OCI-LY1 (cell line): ENCODE results near the gene PXT1.

Experiments used
- H2AFZ ChIP-seq: fragments of 200-600 bp; sonication (generic), shearing (Covaris generic); 2 replicates; pipeline ENCODE4 v1.6.0; 2014; ENCODE audit warnings: antibody characterized with exemption, mild to moderate bottlenecking, low read length
- H3F3A ChIP-seq: fragments of 200-600 bp; sonication (generic), shearing (Covaris generic); 2 replicates; pipeline ENCODE4 v1.6.0; 2014; ENCODE audit warnings: mild to moderate bottlenecking, antibody characterized with exemption, low read length, moderate library complexity; ENCODE audit not compliant: insufficient read depth
- H3K27ac ChIP-seq: fragments of 200-600 bp; sonication (generic); 2 replicates; pipeline ENCODE4 v1.5.1; 2014; ENCODE audit warnings: low read length, mixed run types, mild to moderate bottlenecking, low read depth; ENCODE audit not compliant: poor library complexity, severe bottlenecking
- H3K27me3 ChIP-seq: fragments of 200-600 bp; sonication (generic); 2 replicates; pipeline ENCODE4 v1.6.0; 2014; ENCODE audit warnings: antibody characterized with exemption, mild to moderate bottlenecking, low read length, moderate library complexity; ENCODE audit not compliant: insufficient read depth
- H3K36me3 ChIP-seq: fragments of 200-600 bp; sonication (generic); 2 replicates; pipeline ENCODE4 v1.6.1; 2014; ENCODE audit warnings: mild to moderate bottlenecking, antibody characterized with exemption, low read length, moderate library complexity, mixed read lengths; ENCODE audit not compliant: insufficient read depth
- H3K4me1 ChIP-seq: fragments of 200-600 bp; sonication (generic); 2 replicates; pipeline ENCODE4 v1.5.1; 2014; ENCODE audit warnings: mild to moderate bottlenecking, low read length, moderate library complexity; ENCODE audit not compliant: insufficient read depth, severe bottlenecking
- H3K4me2 ChIP-seq: fragments of 200-600 bp; sonication (generic), shearing (Covaris generic); 2 replicates; pipeline ENCODE4 v1.6.1; 2014; ENCODE audit warnings: low read length
- H3K4me3 ChIP-seq: fragments of 200-600 bp; sonication (generic); 2 replicates; pipeline ENCODE4 v1.5.1; 2014; ENCODE audit warnings: low read length, low read depth, mild to moderate bottlenecking, mixed read lengths; ENCODE audit not compliant: poor library complexity, severe bottlenecking
- H3K79me2 ChIP-seq: fragments of 200-600 bp; shearing (Covaris generic); 2 replicates; pipeline ENCODE4 v1.6.1; 2016; ENCODE audit warnings: mixed run types, low read length, mixed read lengths; ENCODE audit not compliant: insufficient read depth
- H3K9ac ChIP-seq: fragments of 200-600 bp; sonication (generic), shearing (Covaris generic); 2 replicates; pipeline ENCODE4 v1.6.1; 2014; ENCODE audit warnings: mild to moderate bottlenecking, low read length, mixed read lengths
- H3K9me2 ChIP-seq: fragments of 200-600 bp; sonication (generic), shearing (Covaris generic); 2 replicates; pipeline ENCODE4 v1.6.1; 2014; ENCODE audit warnings: low read depth, mild to moderate bottlenecking, low read length, mixed read lengths
- H3K9me3 ChIP-seq: fragments of 200-600 bp; shearing (Covaris generic); 2 replicates; pipeline ENCODE4 v1.6.1; 2014; ENCODE audit warnings: low read length, mixed read lengths
- H4K20me1 ChIP-seq: fragments of 200-600 bp; sonication (generic), shearing (Covaris generic); 2 replicates; pipeline ENCODE4 v1.6.0; 2016; ENCODE audit warnings: mild to moderate bottlenecking, low read length; ENCODE audit not compliant: insufficient read depth
- EZH2 ChIP-seq: fragments of 200-600 bp; sonication (generic), shearing (Covaris generic); IDR thresholded peaks from 2 replicates; pipeline ENCODE4 v1.8.0; 2017; ENCODE audit warnings: borderline replicate concordance, mixed run types, mild to moderate bottlenecking, antibody characterized with exemption, low read length, moderate library complexity, mixed read lengths
- TF ChIP-seq, protein P1 (sequence below): fragments of 200-600 bp; sonication (generic), shearing (Covaris generic); IDR thresholded peaks from 2 replicates; pipeline ENCODE4 v1.5.1; 2017; ENCODE audit warnings: mild to moderate bottlenecking, antibody characterized with exemption, low read length, moderate library complexity, mixed read lengths

The PXT1 gene

DNA sequence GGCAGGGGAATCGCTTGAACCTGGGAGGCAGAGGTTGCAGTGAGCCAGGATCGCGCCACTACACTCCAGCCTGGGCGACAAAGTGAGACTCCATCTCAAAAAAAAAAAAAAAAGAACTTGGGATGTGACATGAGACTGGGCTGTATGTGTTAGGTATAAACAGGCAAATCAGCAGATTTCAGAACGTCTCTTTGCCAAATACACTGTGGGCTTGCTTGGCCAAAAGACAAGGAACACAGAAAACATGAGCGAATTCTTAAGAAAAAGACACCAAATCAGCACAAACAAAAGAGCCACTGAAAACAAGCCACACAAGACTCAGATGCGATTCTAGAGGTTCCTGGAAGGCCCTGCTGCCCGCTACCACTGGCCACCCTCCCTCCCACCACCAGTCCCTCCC lies 67.7 kb downstream of the PXT1 start:
- H3K79me2 ChIP-seq, result no peaks in the 10 kb centered on the region
- H3K27me3 ChIP-seq, result no peaks in the 10 kb centered on the region; the same call in 1 of the 2 replicates
- H3K4me1 ChIP-seq, result no peaks in the 10 kb centered on the region
- H4K20me1 ChIP-seq, result no peaks in the 10 kb centered on the region
- no peaks in the 10 kb centered on the region for H3F3A ChIP-seq
- no peak overlapping the region for H3K9ac ChIP-seq
- H3K36me3 ChIP-seq, result no peaks in the 10 kb centered on the region
- no peak overlapping the region for H3K27ac ChIP-seq
- no peaks in the 10 kb centered on the region for H3K9me3 ChIP-seq
- no peak overlapping the region for H2AFZ ChIP-seq
- no peak overlapping the region for H3K4me3 ChIP-seq
- no peak overlapping the region for H3K4me2 ChIP-seq
- no peak for TF ChIP-seq EZH2
- TF ChIP-seq, protein P1, sequence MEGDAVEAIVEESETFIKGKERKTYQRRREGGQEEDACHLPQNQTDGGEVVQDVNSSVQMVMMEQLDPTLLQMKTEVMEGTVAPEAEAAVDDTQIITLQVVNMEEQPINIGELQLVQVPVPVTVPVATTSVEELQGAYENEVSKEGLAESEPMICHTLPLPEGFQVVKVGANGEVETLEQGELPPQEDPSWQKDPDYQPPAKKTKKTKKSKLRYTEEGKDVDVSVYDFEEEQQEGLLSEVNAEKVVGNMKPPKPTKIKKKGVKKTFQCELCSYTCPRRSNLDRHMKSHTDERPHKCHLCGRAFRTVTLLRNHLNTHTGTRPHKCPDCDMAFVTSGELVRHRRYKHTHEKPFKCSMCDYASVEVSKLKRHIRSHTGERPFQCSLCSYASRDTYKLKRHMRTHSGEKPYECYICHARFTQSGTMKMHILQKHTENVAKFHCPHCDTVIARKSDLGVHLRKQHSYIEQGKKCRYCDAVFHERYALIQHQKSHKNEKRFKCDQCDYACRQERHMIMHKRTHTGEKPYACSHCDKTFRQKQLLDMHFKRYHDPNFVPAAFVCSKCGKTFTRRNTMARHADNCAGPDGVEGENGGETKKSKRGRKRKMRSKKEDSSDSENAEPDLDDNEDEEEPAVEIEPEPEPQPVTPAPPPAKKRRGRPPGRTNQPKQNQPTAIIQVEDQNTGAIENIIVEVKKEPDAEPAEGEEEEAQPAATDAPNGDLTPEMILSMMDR, result no peak
- no peaks in the 10 kb centered on the region for H3K9me2 ChIP-seq

DNA sequence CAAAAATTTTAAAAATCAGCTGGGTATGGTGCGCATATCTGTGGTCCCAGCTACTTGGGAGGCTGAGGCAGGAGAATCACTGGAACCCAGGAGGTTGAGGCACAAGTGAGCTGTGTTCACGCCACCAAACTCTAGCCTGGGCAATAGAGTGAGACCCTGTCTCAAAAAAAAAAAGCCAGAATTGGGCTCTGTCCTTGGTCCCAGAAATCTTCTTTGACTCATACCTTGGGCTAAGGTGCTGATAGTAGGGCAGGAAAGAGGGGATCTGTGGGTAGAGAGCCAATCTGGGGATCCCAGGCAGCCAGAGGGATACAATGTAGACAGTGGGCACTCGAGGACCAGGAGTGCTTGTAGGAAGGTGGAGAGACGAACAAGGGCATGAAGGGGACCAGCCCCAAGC lies 68.5 kb downstream of the PXT1 start:
- no peak overlapping the region for H3K9ac ChIP-seq
- no peaks in the 10 kb centered on the region for H4K20me1 ChIP-seq
- H3K36me3 ChIP-seq, result no peaks in the 10 kb centered on the region
- no peak overlapping the region for H3K4me3 ChIP-seq
- no peaks in the 10 kb centered on the region for H3K4me1 ChIP-seq
- H3K9me2 ChIP-seq, result no peaks in the 10 kb centered on the region
- H3K4me2 ChIP-seq, result no peak overlapping the region
- H3K79me2 ChIP-seq, result no peaks in the 10 kb centered on the region
- H2AFZ ChIP-seq, result no peak overlapping the region
- H3K27me3 ChIP-seq, result peaks cover 2% of the 10 kb centered on the region; the same call in 1 of the 2 replicates
- H3K27ac ChIP-seq, result no peak overlapping the region
- H3K9me3 ChIP-seq, result no peaks in the 10 kb centered on the region
- no peak for TF ChIP-seq EZH2
- TF ChIP-seq, protein P1, result no peak
- no peaks in the 10 kb centered on the region for H3F3A ChIP-seq

DNA sequence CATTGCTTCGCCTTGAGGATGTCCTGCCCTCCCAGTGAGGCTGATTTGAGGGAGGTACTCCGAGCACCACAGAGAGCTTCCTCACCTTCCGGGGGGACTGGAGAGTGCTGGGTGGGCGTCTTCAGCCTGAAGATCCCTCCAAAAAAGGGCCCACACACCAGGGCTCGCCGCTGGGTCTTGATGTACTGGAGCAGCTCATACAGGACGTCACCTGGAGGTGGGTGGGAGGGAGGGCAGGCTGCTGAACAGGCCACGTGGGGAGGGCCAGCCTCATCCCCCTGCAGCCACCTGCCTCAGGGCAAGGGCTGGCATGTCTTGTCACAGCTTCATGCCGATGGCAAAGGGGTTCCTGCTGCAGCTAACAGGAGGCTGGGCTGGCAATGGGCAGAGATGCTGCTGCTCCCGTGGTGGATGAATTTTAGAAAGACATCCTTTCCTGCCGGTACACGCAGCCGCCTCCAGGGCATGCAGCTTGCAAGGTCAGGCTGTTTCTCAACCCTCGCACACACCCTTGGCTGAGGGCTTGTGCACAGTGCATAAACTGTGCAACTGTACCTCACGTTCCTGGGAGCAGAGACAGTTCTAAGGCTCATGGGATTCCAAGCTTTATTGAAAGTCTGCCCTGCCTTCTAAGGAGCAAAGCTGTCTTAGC lies 69.2 kb downstream of the PXT1 start:
- no peaks in the 10 kb centered on the region for H4K20me1 ChIP-seq

More for the DNA sequence above, 69.2 kb downstream of the PXT1 start:
- Histone ChIP-seq H3K4me1 (no peaks in the 10 kb centered on the region), H3K36me3 (no peaks in the 10 kb centered on the region), H3K9me2 (no peaks in the 10 kb centered on the region), H3K9ac (no peak overlapping the region), H3K9me3 (no peaks in the 10 kb centered on the region), H3K27me3 (peaks cover 4% of the 10 kb centered on the region; the same call in 1 of the 2 replicates), H2AFZ (no peak overlapping the region), H3F3A (no peaks in the 10 kb centered on the region), H3K79me2 (no peaks in the 10 kb centered on the region), H3K4me3 (no peak overlapping the region), H3K4me2 (no peak overlapping the region), H3K27ac (no peak overlapping the region)
- TF ChIP-seq, protein P1, result no peak
